CD14-positive monocyte (primary cell): ENCODE data around the gene ZDHHC9. TPM values are rescaled to one million over a fixed set of nuclear protein-coding genes. Genes with fewer than 3 reads are reported as not detected.

Experiments used
- DNase-seq, 3 donors: peaks; one replicate each; pipeline ENCODE4 v3.0.0-alpha.2; 2011 to 2022
- H2AFZ ChIP-seq: 2 replicates; pipeline ENCODE4 v1.6.0; 2012; ENCODE audit warnings: mild to moderate bottlenecking, low read depth, low read length, inconsistent platforms; ENCODE audit not compliant: insufficient read depth, poor library complexity, severe bottlenecking
- H3K27ac ChIP-seq, 2 donors: 1 replicate in 1 of 2; 2 replicates in 1 of 2; pipeline ENCODE4 v1.5.1; 2012 to 2013; ENCODE audit warnings: low read length in 2 of 2, control low read depth in 1 of 2, inconsistent platforms in 1 of 2, low read depth in 1 of 2, mild to moderate bottlenecking in 1 of 2
- H3K27me3 ChIP-seq, 2 donors: one replicate each; pipeline versions ENCODE4 v1.6.0 to v1.6.1; 2011 to 2013; ENCODE audit warnings: low read length in 2 of 2; ENCODE audit not compliant: control insufficient read depth in 2 of 2, insufficient read depth in 2 of 2
- H3K36me3 ChIP-seq, 2 donors: replicated peaks in 1 of 2; 1 replicate in 1 of 2; 2 replicates in 1 of 2; pipeline versions ENCODE4 v1.5.1 to v1.6.1; 2012 to 2013; ENCODE audit warnings: low read length in 2 of 2, control low read depth in 1 of 2, inconsistent platforms in 1 of 2, mild to moderate bottlenecking in 1 of 2; ENCODE audit not compliant: insufficient read depth in 2 of 2, control insufficient read depth in 1 of 2
- H3K4me1 ChIP-seq, 2 donors: 1 replicate in 1 of 2; 2 replicates in 1 of 2; pipeline versions ENCODE4 v1.5.1 to v1.6.1; 2012 to 2013; ENCODE audit warnings: low read length in 2 of 2, control low read depth in 1 of 2, inconsistent platforms in 1 of 2, mild to moderate bottlenecking in 1 of 2, moderate library complexity in 1 of 2; ENCODE audit not compliant: insufficient read depth in 2 of 2, control insufficient read depth in 1 of 2
- H3K4me2 ChIP-seq: replicated peaks from 2 replicates; pipeline ENCODE3; 2012; ENCODE audit warnings: low read length, moderate library complexity, mild to moderate bottlenecking; ENCODE audit not compliant: poor library complexity, severe bottlenecking; ENCODE audit errors: extremely low read depth
- H3K4me3 ChIP-seq, 3 experiments: fragments of 200-600 bp in 1 of 3; sonication (generic) in 1 of 3; replicated peaks in 1 of 3; 1 replicate in 2 of 3; 2 replicates in 1 of 3; pipeline ENCODE4 v1.5.1; 2011 to 2013; ENCODE audit warnings: low read length in 3 of 3, mild to moderate bottlenecking in 3 of 3, control low read depth in 2 of 3, low read depth in 2 of 3, inconsistent platforms in 1 of 3, moderate library complexity in 1 of 3
- H3K79me2 ChIP-seq: 2 replicates; pipeline ENCODE4 v1.6.0; 2012; ENCODE audit warnings: mild to moderate bottlenecking, control low read depth, inconsistent platforms, low read length, moderate library complexity; ENCODE audit not compliant: insufficient read depth
- H3K9ac ChIP-seq: 2 replicates; pipeline ENCODE4 v1.6.0; 2017; ENCODE audit warnings: low read length, mild to moderate bottlenecking; ENCODE audit not compliant: insufficient read depth, poor library complexity, severe bottlenecking
- H3K9me3 ChIP-seq, 2 donors: replicated peaks in 1 of 2; 1 replicate in 1 of 2; 2 replicates in 1 of 2; pipeline versions ENCODE4 v1.5.1 to v1.6.1; 2012 to 2013; ENCODE audit warnings: low read length in 2 of 2, control low read depth in 1 of 2; ENCODE audit not compliant: control insufficient read depth in 1 of 2, insufficient read depth in 1 of 2
- H4K20me1 ChIP-seq: 2 replicates; pipeline ENCODE4 v1.6.0; 2012; ENCODE audit warnings: mild to moderate bottlenecking, low read length, control low read depth, moderate library complexity; ENCODE audit not compliant: insufficient read depth
- H3K27ac Mint-ChIP-seq, 7 donors: one replicate each; pipeline ENCODE4 v1.8.0; 2020; ENCODE audit warnings: mild to moderate bottlenecking in 7 of 7, mixed read lengths in 7 of 7, moderate library complexity in 6 of 7, inconsistent platforms in 2 of 7
- H3K27me3 Mint-ChIP-seq, 3 donors: one replicate each; pipeline ENCODE4 v1.8.0; 2021 to 2022; ENCODE audit warnings: low read depth in 3 of 3, mild to moderate bottlenecking in 3 of 3, mixed read lengths in 3 of 3, moderate library complexity in 3 of 3, inconsistent platforms in 1 of 3
- H3K36me3 Mint-ChIP-seq, 2 donors: one replicate each; pipeline ENCODE4 v1.8.0; 2020; ENCODE audit warnings: mixed read lengths in 2 of 2, inconsistent platforms in 1 of 2, mild to moderate bottlenecking in 1 of 2
- H3K4me1 Mint-ChIP-seq: one replicate; pipeline ENCODE4 v1.8.0; 2020; ENCODE audit warnings: mild to moderate bottlenecking, mixed read lengths
- H3K4me3 Mint-ChIP-seq, 2 donors: one replicate each; pipeline ENCODE4 v1.8.0; 2020; ENCODE audit warnings: mild to moderate bottlenecking in 2 of 2, mixed read lengths in 2 of 2, moderate library complexity in 1 of 2
- H3K9me3 Mint-ChIP-seq, 7 donors: one replicate each; pipeline ENCODE4 v1.8.0; 2020 to 2022; ENCODE audit warnings: mixed read lengths in 7 of 7, mild to moderate bottlenecking in 6 of 7, moderate library complexity in 6 of 7, inconsistent platforms in 2 of 7
- CTCF ChIP-seq: fragments of 200-600 bp; IDR thresholded peaks from one replicate; pipeline ENCODE4 v1.8.0; 2022; ENCODE audit warnings: antibody characterized with exemption, mild to moderate bottlenecking
- WGBS: methylation state at CpG from one replicate; pipeline ENCODE4 v1.1.5; 2013; ENCODE audit warnings: missing lambda C conversion rate; ENCODE audit not compliant: insufficient coverage; 5-methylcytosine and 5-hydroxymethylcytosine counted together
- intact Hi-C, 2 donors: fragments of 100-400 bp; cut with micrococcal nuclease; formaldehyde crosslinking; loops; one replicate each; pipeline versions ENCODE4 v1.15.0 to v1.15.1; 2023
- polyA plus RNA-seq, 3 donors: library from polyadenylated mRNA; depleted of rRNA in 1 of 3; unstranded in 2 of 3; stranded (reverse) in 1 of 3; fragments of 300-500 nt in 2 of 3; fragments of >200 nt in 1 of 3; fragmentation: Illumina TruSeq in 2 of 3; gene quantifications; 1 replicate in 2 of 3; 2 replicates in 1 of 3; pipeline ENCODE4 v1.2.3, GENCODE V29; 2012 to 2021

The ZDHHC9 gene
- polyA plus RNA-seq, 3 donors = 1.5 to 2.8 (median 2.7) TPM

- H3K4me3 Mint-ChIP-seq = peak overlapping the region; percentile 11 to 49
- no CpG with 5 or more reads among the region's 14 CpGs for WGBS
- DNase-seq = peak; percentile 92 to 97 (median 95)
These were observed 70.8 kb downstream of the ZDHHC9 start for GRCh38 chrX:129772796-129773431.

More at GRCh38 chrX:129772796-129773431, 70.8 kb downstream of the ZDHHC9 start:
- peak overlapping the region; percentile 63 for H3K9ac ChIP-seq
- peak overlapping the region; percentile 95 to 98 for H3K27ac ChIP-seq
- H3K9me3 ChIP-seq = no peaks in the 10 kb centered on the region
- H3K4me2 ChIP-seq = no peak overlapping the region
- TF ChIP-seq CTCF = no peak
- no peaks in the 10 kb centered on the region for H3K79me2 ChIP-seq
- Mint-ChIP-seq H3K36me3 (no peaks in the 10 kb centered on the region), H3K27me3 (peaks cover 0 to 10% (median 1%) of the 10 kb centered on the region in 3 donors), H3K9me3 (peaks cover 0 to 11% (median 0%) of the 10 kb centered on the region in 7 donors), H3K27ac (peak overlapping the region; percentile 97 to 100 (median 99)), H3K4me1 (peaks cover 64% of the 10 kb centered on the region)
- H3K36me3 ChIP-seq = no peaks in the 10 kb centered on the region
- no peaks in the 10 kb centered on the region for H3K27me3 ChIP-seq
- H3K4me1 ChIP-seq = peaks cover 70 to 75% of the 10 kb centered on the region in 2 donors
- no peak overlapping the region for H3K4me3 ChIP-seq
- no peaks in the 10 kb centered on the region for H4K20me1 ChIP-seq
- no peak overlapping the region for H2AFZ ChIP-seq
- intact Hi-C loops = loop anchor here in 1 of 2 donors (2.0 kb wide), 1 partner anchor 14 kb away; no protein-coding TSS in a partner anchor
